Activated CD4-positive, alpha-beta T cell treated with anti-CD3 and anti-CD28 coated beads, Interleukin-2, amount 50 U/mL, for 24 hours (primary cell): ENCODE data around the gene TEX14.
A peak's percentile ranks its signal among the peaks of the same experiment; 100 is the strongest.
"Not testable (repeated sequence)": the region's sequence is repeated elsewhere in the genome, so short reads cannot be mapped to it uniquely, and the experiment has no call there.

Experiments used
- DNase-seq, 2 donors: peaks; one replicate each; pipeline ENCODE4 v3.0.0-alpha.2; 2020; ENCODE audit warnings: low read depth in 1 of 2, low spot score in 1 of 2

TEX14 gene

GRCh38 chr17:58657962-58658803 lies 33.7 kb downstream of the TEX14 start:
- not testable (repeated sequence) for DNase-seq

- no peak for DNase-seq
These were observed 43.6 kb downstream of the TEX14 start for GRCh38 chr17:58648236-58648635.

- DNase-seq: no peak
These were observed 48.7 kb downstream of the TEX14 start for GRCh38 chr17:58643147-58643546.

GRCh38 chr17:58641887-58642311 lies 49.9 kb downstream of the TEX14 start:
- no peak for DNase-seq

GRCh38 chr17:58640202-58640601 lies 51.6 kb downstream of the TEX14 start:
- no peak for DNase-seq

GRCh38 chr17:58639681-58640080 lies 52.2 kb downstream of the TEX14 start:
- no peak for DNase-seq

- no peak for DNase-seq
These were observed 54.8 kb downstream of the TEX14 start for GRCh38 chr17:58637011-58637570.

GRCh38 chr17:58632324-58633314 lies 59.2 kb downstream of the TEX14 start:
- DNase-seq: no peak

GRCh38 chr17:58631523-58632323 lies 60.1 kb downstream of the TEX14 start:
- peak; percentile 91 to 94 for DNase-seq

GRCh38 chr17:58630883-58631522 lies 60.8 kb downstream of the TEX14 start:
- peak; percentile 18 to 29 for DNase-seq

GRCh38 chr17:58626905-58627304 lies 64.9 kb downstream of the TEX14 start:
- DNase-seq: no peak

GRCh38 chr17:58624751-58625150 lies 67.1 kb downstream of the TEX14 start:
- no peak for DNase-seq

GRCh38 chr17:58621174-58621573 lies 70.7 kb downstream of the TEX14 start:
- no peak for DNase-seq

- no peak for DNase-seq
These were observed 73.5 kb downstream of the TEX14 start for GRCh38 chr17:58618336-58618735.

- DNase-seq: no peak
These were observed 74.3 kb downstream of the TEX14 start for GRCh38 chr17:58617563-58617962.

- no peak for DNase-seq
These were observed 75.8 kb downstream of the TEX14 start for GRCh38 chr17:58615768-58616659.

GRCh38 chr17:58614859-58615459 lies 76.9 kb downstream of the TEX14 start:
- no peak for DNase-seq

- DNase-seq: no peak
These were observed 80.5 kb downstream of the TEX14 start for GRCh38 chr17:58611331-58611730.

GRCh38 chr17:58606934-58607333 lies 84.9 kb downstream of the TEX14 start:
- DNase-seq: no peak
